NCI-H524 treated with DMSO at 0.1 percent for 48 hours (cell line): ENCODE results near the gene RNF212B.
"Not testable (repeated sequence)": the region's sequence is repeated elsewhere in the genome, so short reads cannot be mapped to it uniquely, and the experiment has no call there.

Experiments
- DNase-seq: peaks from one replicate; lab custom pipeline; 2025; lab: John Stamatoyannopoulos, UW

The RNF212B gene, protein sequence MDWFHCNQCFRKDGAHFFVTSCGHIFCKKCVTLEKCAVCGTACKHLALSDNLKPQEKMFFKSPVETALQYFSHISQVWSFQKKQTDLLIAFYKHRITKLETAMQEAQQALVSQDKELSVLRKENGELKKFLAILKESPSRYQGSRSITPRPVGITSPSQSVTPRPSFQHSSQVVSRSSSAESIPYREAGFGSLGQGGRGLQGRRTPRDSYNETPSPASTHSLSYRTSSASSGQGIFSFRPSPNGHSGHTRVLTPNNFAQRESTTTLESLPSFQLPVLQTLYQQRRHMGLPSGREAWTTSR

GRCh38 chr14:23237772-23238594, at the start of gene RNF212B:
RNF212B (plus strand) TSS chr14:23237936; CDS start chr14:23240346, 2,410 bp downstream.
- DNase-seq, result peak; percentile 84

GRCh38 chr14:23193432-23193831, 44.3 kb upstream of the RNF212B start:
- no peak for DNase-seq

DNA sequence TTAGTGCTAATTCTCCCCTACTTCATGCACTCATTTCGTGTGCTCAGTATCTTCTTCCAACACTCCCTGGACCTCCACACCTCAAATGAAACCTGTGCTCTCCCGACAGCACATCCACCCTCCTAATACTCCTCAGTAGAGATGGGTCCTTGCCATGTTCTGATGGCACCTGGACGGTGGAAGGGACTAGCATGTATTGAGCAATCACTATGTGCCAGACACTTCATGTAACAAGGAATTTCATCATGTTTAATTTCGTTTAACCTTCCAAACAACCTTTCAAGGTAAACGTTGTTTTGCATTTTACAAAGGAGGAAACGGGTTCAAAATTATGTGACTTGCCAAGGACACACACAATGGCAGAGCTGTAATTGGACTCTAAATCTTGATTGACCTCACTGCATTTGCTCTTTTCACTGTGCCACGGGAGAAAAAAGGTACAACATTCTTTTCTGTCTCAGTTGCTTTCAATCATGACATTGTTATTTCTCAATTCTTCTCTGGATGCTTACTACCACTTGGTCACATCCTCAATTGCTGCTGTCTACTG, 42.1 kb upstream of the RNF212B start:
- no peak for DNase-seq

DNA sequence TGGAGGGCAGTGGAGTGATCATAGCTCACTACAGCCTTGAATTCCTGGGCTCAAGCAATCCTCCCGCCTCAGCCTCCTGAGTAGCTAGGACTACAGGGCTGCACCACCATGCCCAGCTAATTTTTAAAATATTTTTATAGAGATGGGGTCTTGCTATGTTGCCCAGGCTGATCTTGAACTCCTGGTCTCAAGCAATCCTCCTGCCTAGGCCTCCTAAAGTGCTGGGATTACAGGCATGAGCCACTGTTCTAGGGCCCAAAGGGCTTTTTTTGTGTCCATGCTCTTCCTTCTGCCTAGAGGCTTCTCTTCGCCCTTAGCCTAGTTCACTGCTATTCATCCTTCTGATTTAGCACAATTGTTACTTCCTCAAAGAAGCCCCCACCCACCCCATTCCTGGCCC, 41.2 kb upstream of the RNF212B start:
- DNase-seq, result not testable (repeated sequence)

DNA sequence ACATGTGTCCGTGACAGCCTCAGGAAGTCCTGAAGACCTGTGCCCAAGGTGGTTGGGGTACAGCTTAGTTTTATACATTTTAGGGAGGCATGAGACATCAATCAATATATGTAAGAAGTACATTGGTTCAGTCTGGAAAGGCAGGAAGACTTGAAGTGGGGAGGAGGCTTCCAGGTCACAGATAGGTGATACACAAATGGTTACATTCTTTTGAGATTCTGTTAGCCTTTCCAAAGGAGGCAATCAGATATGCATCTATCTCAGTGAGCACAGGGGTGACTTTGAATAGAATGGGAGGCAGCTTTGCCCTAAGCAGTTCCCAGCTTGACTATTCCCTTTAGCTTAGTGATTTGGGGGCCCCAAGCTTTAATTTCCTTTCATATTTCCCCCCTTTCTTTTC, 38.6 kb upstream of the RNF212B start:
- not testable (repeated sequence) for DNase-seq

DNA sequence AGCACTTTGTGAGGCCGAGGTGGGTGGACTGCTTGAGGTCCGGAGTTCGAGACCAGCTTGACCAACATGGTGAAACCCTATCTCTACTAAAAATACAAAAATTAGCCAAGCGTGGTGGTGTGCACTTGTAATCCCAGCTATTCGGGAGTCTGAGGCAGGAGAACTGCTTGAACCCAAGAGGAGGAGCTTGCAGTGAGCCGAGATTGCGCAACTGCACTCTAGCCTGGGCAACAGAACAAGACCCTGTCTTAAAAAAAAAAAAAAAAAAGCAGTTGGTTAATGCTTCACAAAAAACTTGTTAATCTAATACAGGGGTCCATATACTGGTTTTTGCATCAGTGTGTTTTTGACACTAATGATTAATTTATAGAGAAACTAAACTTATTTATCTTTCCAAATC, 35.7 kb upstream of the RNF212B start:
- no peak for DNase-seq

DNA sequence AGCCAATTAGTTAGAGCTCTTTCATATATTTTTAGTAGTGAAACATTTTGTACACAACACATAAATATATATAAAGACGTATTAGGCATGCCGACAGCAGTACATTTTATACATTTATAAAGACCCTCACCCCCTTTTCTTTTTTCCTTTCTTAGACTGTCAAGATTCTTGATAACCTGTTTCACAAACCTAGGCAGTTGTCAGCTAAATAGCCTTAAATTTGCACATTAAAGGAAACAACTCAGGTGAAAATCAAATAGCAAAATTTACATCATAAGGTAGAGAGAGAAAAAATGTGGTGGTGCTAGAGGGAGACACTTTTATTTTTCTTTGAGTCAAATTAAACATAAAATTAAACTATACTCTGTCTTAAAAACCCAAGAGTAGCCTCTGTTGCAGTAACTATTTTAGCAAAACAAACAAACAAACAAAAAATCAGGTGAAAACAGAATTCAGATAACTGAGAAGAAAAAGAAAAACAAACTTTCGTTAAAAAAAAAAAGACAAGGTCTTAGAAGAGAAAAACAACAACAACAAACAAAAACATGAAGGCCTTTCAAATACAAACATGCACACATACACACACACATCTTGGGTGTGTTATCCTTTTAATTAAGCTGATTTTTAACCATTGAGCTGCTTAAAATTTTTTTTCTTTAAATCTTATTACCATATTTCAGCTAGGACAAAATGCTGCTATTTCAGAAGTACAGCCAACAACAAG, 31.2 kb upstream of the RNF212B start:
- no peak for DNase-seq

GRCh38 chr14:23207146-23207540, 30.6 kb upstream of the RNF212B start:
- DNase-seq, result no peak

GRCh38 chr14:23208324-23208723, 29.4 kb upstream of the RNF212B start:
- DNase-seq, result no peak

GRCh38 chr14:23209651-23210423, 27.9 kb upstream of the RNF212B start:
- no peak for DNase-seq

GRCh38 chr14:23215421-23215820, 22.3 kb upstream of the RNF212B start:
- no peak for DNase-seq

DNA sequence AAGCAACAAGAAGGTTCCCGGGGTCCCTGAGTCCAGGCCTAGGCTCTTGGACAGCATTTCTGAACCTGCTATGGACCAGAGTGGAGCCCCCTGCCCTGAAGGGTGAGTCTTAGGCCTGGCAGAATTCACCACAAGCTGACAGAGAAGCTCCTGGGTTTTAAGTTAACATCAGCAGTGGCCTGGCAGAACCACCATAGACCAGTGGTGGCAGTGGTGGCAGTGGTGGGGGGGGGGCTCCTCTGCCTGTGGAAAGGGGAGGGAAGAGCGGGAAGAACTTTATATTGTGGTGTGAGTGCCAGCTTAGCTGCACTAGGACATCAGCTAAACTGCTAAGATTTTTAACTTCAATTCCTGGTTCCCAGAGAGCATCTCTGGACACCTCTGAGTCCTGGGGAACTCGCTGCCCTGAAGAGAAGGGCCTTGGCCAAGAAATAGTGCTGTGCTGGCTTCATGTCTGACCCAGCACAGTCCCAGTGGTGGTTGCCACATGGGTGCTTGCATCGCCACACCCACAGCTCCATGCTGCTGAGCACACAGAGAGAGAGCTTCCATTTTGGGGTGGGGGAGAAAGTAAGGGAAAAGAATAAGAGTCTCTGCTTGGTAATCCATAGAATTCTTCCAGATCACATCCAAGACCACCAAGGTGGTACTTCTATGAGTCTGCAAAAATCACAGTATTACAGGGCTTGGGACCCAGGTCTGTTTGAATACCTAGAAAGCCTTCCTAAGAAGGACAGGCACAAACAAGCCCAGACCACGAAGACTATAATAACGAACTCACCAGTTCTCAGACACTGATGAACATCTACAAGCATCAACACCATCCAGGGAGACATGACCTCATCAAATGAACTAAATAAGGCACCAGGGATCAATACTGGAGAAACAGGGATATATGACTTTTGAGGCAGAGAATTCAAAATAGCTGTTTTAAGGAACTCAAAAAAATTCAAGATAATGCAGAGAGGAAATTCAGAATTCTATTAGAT, 20.4 kb upstream of the RNF212B start:
- no peak for DNase-seq

DNA sequence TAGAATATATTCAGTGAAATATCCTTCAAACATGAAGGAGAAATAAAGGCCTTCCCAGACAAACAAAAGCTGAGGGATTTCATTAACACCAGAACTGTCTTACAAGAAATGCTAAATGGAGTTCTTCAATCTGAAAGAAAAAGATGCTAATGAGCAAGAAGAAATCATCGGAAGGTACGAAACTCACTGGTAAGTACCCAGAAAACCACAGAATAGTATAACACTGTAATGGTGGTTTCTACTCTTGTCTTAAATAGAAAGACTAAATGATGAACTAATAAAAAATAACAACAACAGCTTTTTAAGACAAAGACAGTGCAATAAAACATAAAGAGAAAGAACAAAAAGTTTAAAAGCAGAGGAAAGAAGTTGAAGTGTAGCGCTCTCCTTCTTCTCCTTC, 18.7 kb upstream of the RNF212B start:
- no peak for DNase-seq

- DNase-seq, result not testable (repeated sequence)
Observed at GRCh38 chr14:23224958-23225357, 12.8 kb upstream of the RNF212B start.

GRCh38 chr14:23227566-23227965, 10.2 kb upstream of the RNF212B start:
- DNase-seq, result no peak

DNA sequence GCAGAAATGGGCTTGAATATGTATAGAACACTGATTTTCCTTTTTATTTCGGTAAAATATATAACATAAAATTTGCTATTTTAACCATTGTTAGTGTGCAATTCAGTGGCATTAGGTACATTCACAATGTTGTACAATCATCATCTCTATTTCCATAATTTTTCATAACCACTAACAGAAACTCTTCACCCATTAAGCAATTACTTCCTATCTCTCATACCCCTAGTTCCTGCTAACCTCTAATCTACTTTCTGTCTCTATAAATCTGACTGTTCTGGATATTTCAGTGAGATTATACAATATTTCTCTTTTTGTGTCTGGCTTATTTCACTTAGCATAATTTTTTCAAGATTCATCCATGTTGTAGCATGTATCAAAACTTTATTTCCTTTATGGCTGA, 8.9 kb upstream of the RNF212B start:
- no peak for DNase-seq

DNA sequence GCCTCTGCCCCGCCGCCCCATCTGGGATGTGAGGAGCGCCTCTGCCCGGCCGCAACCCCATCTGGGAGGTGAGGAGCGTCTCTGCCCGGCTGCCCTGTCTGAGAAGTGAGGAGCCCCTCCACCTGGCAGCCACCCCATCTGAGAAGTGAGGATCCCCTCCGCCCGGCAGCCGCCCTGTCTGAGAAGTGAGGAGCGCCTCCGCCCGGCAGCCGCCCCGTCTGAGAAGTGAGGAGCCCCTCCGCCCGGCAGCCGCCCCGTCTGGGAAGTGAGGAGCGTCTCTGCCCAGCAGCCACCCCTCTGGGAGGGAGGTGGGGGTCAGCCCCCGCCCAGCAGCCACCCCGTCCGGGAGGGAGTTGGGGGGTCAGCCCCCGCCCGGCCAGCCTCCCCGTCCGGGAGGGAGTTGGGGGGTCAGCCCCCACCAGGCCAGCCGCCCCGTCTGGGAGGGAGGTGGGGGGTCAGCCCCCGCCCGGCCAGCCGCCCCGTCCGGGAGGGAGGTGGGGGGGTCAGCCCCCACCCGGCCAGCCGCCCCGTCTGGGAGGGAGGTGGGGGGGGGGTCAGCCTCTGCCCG, 5.4 kb upstream of the RNF212B start:
- not testable (repeated sequence) for DNase-seq

- DNase-seq, result no peak
Observed at GRCh38 chr14:23240661-23241060, 2.9 kb downstream of the RNF212B start.

DNA sequence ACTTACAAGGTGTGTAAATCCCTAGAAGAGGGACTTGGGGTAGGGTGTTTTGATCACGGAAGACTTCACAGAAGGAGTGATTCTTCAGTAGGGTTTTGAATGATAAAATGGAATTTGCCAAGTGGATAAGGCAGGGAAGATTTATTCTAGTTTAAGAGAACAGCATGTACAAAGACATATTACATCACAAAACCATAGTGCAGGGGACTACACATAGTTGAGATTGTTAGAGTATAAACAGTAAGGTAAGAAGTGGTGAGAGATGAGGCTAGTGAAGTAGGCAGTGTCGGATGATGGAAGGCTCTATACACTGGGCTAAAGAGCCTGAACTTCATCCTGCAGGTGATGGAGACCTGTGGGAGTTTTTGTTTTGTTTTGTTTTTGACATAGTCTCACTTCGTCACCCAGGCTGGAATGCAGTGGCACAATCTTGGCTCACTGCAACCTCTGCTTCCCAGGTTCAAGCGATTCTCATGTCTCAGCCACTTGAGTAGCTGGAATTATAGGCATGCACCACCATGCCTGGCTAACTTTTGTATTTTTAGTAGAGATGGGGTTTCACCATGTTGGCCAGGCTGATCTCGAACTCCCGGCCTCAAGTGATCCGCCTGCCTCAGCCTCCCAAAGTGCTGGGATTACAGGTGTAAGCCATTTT, 3.5 kb downstream of the RNF212B start:
- not testable (repeated sequence) for DNase-seq
